Tibial nerve (tissue), 4 donors: ENCODE data around the gene DAD1.

Source experiments
- CTCF ChIP-seq, 5 experiments: fragments of 200-600 bp in 3 of 5; fragments of 450-650 bp in 2 of 5; sonication (generic) in 3 of 5; IDR thresholded peaks; one replicate each; pipeline ENCODE4 v1.5.1; 2016 to 2019; ENCODE audit warnings: antibody characterized with exemption in 5 of 5, mild to moderate bottlenecking in 3 of 5, moderate library complexity in 2 of 5
- EP300 ChIP-seq, 2 donors: sonication (generic); formaldehyde crosslinking; IDR thresholded peaks; one replicate each; pipeline ENCODE4 v1.6.1; 2017; ENCODE audit warnings: antibody characterized with exemption in 2 of 2, mild to moderate bottlenecking in 1 of 2
- POLR2A ChIP-seq, 2 donors: fragments of 450-650 bp; IDR thresholded peaks; one replicate each; pipeline ENCODE4 v1.6.1; 2017; ENCODE audit warnings: antibody characterized with exemption in 2 of 2, mild to moderate bottlenecking in 2 of 2, moderate library complexity in 2 of 2

- TF ChIP-seq CTCF (IDR thresholded peaks at IDR 0.05) (no peak), EP300 (IDR thresholded peaks at IDR 0.05) (no peak), POLR2A (IDR thresholded peaks at IDR 0.05) (no peak)
Measured at GRCh38 chr14:22535126-22535525, 53.9 kb downstream of the DAD1 start.
